GM19099 (cell line): Measurements from ENCODE around the gene CNPY3.

Source experiments
- POLR2A ChIP-seq: IDR thresholded peaks from 3 replicates; pipeline ENCODE4 v1.6.1; 2011; ENCODE audit warnings: low read depth; ENCODE audit not compliant: insufficient read length; ENCODE audit errors: extremely low read depth

The CNPY3 gene

GRCh38 chr6:42928986-42929820 is at the start of gene CNPY3:
Gene CNPY3 (plus strand): TSS chr6:42929480. CDS start chr6:42929571, 91 bp downstream.
- peak; percentile 82 for TF ChIP-seq POLR2A

GRCh38 chr6:42885702-42886101 is 43.6 kb upstream of the CNPY3 start:
- no peak for TF ChIP-seq POLR2A

GRCh38 chr6:42889815-42890214 is 39.5 kb upstream of the CNPY3 start:
- TF ChIP-seq POLR2A, result no peak

- TF ChIP-seq POLR2A, result peak; percentile 97
Measured at GRCh38 chr6:42890311-42891198, 38.7 kb upstream of the CNPY3 start.

GRCh38 chr6:42891199-42891722 is 38.0 kb upstream of the CNPY3 start:
- TF ChIP-seq POLR2A, result no peak

GRCh38 chr6:42896178-42896719 is 33.0 kb upstream of the CNPY3 start:
- TF ChIP-seq POLR2A, result no peak

GRCh38 chr6:42898891-42899361 is 30.4 kb upstream of the CNPY3 start:
- TF ChIP-seq POLR2A, result no peak

GRCh38 chr6:42899871-42900270 is 29.4 kb upstream of the CNPY3 start:
- TF ChIP-seq POLR2A, result no peak

- TF ChIP-seq POLR2A, result no peak
Measured at GRCh38 chr6:42901538-42901957, 27.7 kb upstream of the CNPY3 start.

- no peak for TF ChIP-seq POLR2A
Measured at GRCh38 chr6:42904467-42904866, 24.8 kb upstream of the CNPY3 start.

GRCh38 chr6:42907336-42907735 is 21.9 kb upstream of the CNPY3 start:
- no peak for TF ChIP-seq POLR2A

GRCh38 chr6:42909835-42910234 is 19.4 kb upstream of the CNPY3 start:
- TF ChIP-seq POLR2A, result no peak

GRCh38 chr6:42911171-42912021 is 17.9 kb upstream of the CNPY3 start:
- no peak for TF ChIP-seq POLR2A

GRCh38 chr6:42914546-42914945 is 14.7 kb upstream of the CNPY3 start:
- no peak for TF ChIP-seq POLR2A
